Measurements from ENCODE around the gene FAM13A.

The FAM13A gene

GRCh38 chr4:88759039-88759894 is 297.7 kb downstream of the FAM13A start:
- no peaks in the 10 kb centered on the region for H3F3A ChIP-seq (ENCODE audit: control insufficient read depth, insufficient read depth)
- H3K4me1 ChIP-seq (ENCODE audit: control insufficient read depth, low read length) = no peaks in the 10 kb centered on the region
- H3K79me2 ChIP-seq (ENCODE audit: control insufficient read depth, low read length) = no peaks in the 10 kb centered on the region
- TF ChIP-seq CTCF (IDR thresholded peaks at IDR 0.05; ENCODE audit: low read depth, low read length, poor library complexity, severe bottlenecking) = no peak
- TF ChIP-seq EZH2phosphoT487 (IDR thresholded peaks at IDR 0.05; ENCODE audit: borderline replicate concordance, low read length) = no peak
- no peaks in the 10 kb centered on the region for H3K9me2 ChIP-seq (replicated peaks; ENCODE audit: control insufficient read depth, low read length)
- H3K9me3 ChIP-seq (ENCODE audit: control insufficient read depth, insufficient read depth, low read length) = no peaks in the 10 kb centered on the region
- no peak overlapping the region for H3K4me2 ChIP-seq (ENCODE audit: low read length)
- no peaks in the 10 kb centered on the region for H4K20me1 ChIP-seq (ENCODE audit: control insufficient read depth, insufficient read depth, low read depth, low read length)
- H3K27me3 ChIP-seq (ENCODE audit: control insufficient read depth, low read length) = peaks cover 2% of the 10 kb centered on the region; the same call in 1 of the 2 replicates
- no peak overlapping the region for H3K4me3 ChIP-seq (ENCODE audit: low read length)
- no peaks in the 10 kb centered on the region for H3K36me3 ChIP-seq (ENCODE audit: control insufficient read depth, low read length)
- H3K27ac ChIP-seq (ENCODE audit: low read depth, low read length) = no peak overlapping the region

- Histone ChIP-seq H4K20me1 (ENCODE audit: control insufficient read depth, insufficient read depth, low read depth, low read length) (no peaks in the 10 kb centered on the region), H3K79me2 (ENCODE audit: control insufficient read depth, low read length) (no peaks in the 10 kb centered on the region), H3K4me1 (ENCODE audit: control insufficient read depth, low read length) (no peaks in the 10 kb centered on the region), H3K9me3 (ENCODE audit: control insufficient read depth, insufficient read depth, low read length) (no peaks in the 10 kb centered on the region), H3K4me3 (ENCODE audit: low read length) (no peak overlapping the region), H3K27me3 (ENCODE audit: control insufficient read depth, low read length) (peaks cover 3% of the 10 kb centered on the region; the same call in 1 of the 2 replicates), H3K27ac (ENCODE audit: low read depth, low read length) (no peak overlapping the region), H3F3A (ENCODE audit: control insufficient read depth, insufficient read depth) (no peaks in the 10 kb centered on the region), H3K9me2 (replicated peaks; ENCODE audit: control insufficient read depth, low read length) (no peaks in the 10 kb centered on the region), H3K4me2 (ENCODE audit: low read length) (no peak overlapping the region), H3K36me3 (ENCODE audit: control insufficient read depth, low read length) (no peaks in the 10 kb centered on the region)
- TF ChIP-seq CTCF (IDR thresholded peaks at IDR 0.05; ENCODE audit: low read depth, low read length, poor library complexity, severe bottlenecking) = no peak
Observed at GRCh38 chr4:88758264-88758663, 298.7 kb downstream of the FAM13A start.

GRCh38 chr4:88757776-88758175 is 299.2 kb downstream of the FAM13A start:
- H3K4me2 ChIP-seq (ENCODE audit: low read length) = no peak overlapping the region
- no peaks in the 10 kb centered on the region for H3K79me2 ChIP-seq (ENCODE audit: control insufficient read depth, low read length)
- H3K4me1 ChIP-seq (ENCODE audit: control insufficient read depth, low read length) = no peaks in the 10 kb centered on the region
- H3K4me3 ChIP-seq (ENCODE audit: low read length) = no peak overlapping the region
- H3K9me3 ChIP-seq (ENCODE audit: control insufficient read depth, insufficient read depth, low read length) = no peaks in the 10 kb centered on the region
- no peaks in the 10 kb centered on the region for H3K36me3 ChIP-seq (ENCODE audit: control insufficient read depth, low read length)
- H4K20me1 ChIP-seq (ENCODE audit: control insufficient read depth, insufficient read depth, low read depth, low read length) = no peaks in the 10 kb centered on the region
- no peaks in the 10 kb centered on the region for H3F3A ChIP-seq (ENCODE audit: control insufficient read depth, insufficient read depth)
- H3K27me3 ChIP-seq (ENCODE audit: control insufficient read depth, low read length) = peaks cover 7% of the 10 kb centered on the region; the same call in 1 of the 2 replicates
- no peak overlapping the region for H3K27ac ChIP-seq (ENCODE audit: low read depth, low read length)
- H3K9me2 ChIP-seq (replicated peaks; ENCODE audit: control insufficient read depth, low read length) = no peaks in the 10 kb centered on the region
- TF ChIP-seq EZH2phosphoT487 (IDR thresholded peaks at IDR 0.05; ENCODE audit: borderline replicate concordance, low read length) (no peak), CTCF (IDR thresholded peaks at IDR 0.05; ENCODE audit: low read depth, low read length, poor library complexity, severe bottlenecking) (no peak)

Data from DOHH2 (cell line).